Uterus (tissue), 2 donors: ENCODE results near the gene CDK6.

Source experiments
- POLR2A ChIP-seq, 2 donors: fragments of 450-650 bp; IDR thresholded peaks; one replicate each; pipeline ENCODE4 v1.6.1; 2016; ENCODE audit warnings: antibody characterized with exemption in 2 of 2, mild to moderate bottlenecking in 1 of 2, moderate library complexity in 1 of 2
- TF ChIP-seq, protein P1 (sequence below), 4 experiments: fragments of 200-600 bp in 2 of 4; fragments of 450-650 bp in 2 of 4; sonication (generic) in 2 of 4; IDR thresholded peaks; one replicate each; pipeline ENCODE4 v1.5.1; 2016 to 2019; ENCODE audit warnings: antibody characterized with exemption in 4 of 4, mild to moderate bottlenecking in 2 of 4, moderate library complexity in 1 of 4

DNA sequence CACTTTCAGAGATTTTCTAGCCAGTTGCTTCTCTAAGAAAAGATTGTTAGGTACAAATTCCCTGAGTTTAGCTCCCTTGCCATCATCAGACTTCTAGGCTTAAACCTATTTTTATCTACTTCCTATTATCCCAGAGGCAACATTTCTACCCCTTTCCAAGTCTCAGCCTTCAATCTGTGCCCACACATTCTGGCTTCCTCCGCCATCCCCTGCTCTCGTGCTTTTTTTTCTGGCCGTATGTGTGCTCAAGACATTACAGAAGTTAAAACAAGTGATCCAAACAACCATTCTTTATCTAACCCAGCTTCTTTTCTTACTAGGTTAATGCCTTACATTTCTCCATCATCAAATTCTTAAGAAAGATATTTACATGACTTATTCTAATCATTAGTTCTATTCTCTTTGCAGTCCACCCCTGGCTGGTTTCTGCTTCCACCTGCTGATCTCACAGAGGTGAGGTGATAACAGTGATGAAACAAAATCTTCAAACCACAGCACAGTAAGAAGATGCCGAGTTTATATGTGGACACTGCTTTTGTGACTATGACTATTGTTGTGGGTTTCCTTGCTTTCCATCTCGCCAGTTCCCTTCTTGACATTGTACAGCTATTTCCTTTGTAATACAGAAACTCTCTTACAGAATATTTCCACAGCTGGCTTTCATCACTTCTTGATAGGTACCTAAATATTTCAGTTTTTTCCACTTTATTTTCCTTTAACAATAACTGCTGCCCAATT lies 18.3 kb upstream of the CDK6 start:
- TF ChIP-seq, protein P1, sequence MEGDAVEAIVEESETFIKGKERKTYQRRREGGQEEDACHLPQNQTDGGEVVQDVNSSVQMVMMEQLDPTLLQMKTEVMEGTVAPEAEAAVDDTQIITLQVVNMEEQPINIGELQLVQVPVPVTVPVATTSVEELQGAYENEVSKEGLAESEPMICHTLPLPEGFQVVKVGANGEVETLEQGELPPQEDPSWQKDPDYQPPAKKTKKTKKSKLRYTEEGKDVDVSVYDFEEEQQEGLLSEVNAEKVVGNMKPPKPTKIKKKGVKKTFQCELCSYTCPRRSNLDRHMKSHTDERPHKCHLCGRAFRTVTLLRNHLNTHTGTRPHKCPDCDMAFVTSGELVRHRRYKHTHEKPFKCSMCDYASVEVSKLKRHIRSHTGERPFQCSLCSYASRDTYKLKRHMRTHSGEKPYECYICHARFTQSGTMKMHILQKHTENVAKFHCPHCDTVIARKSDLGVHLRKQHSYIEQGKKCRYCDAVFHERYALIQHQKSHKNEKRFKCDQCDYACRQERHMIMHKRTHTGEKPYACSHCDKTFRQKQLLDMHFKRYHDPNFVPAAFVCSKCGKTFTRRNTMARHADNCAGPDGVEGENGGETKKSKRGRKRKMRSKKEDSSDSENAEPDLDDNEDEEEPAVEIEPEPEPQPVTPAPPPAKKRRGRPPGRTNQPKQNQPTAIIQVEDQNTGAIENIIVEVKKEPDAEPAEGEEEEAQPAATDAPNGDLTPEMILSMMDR (IDR thresholded peaks at IDR 0.05), result no peak
- TF ChIP-seq POLR2A (IDR thresholded peaks at IDR 0.05), result no peak
